Activated CD8-positive, alpha-beta memory T cell treated with anti-CD3 and anti-CD28 coated beads, Interleukin-2, amount 50 U/mL, for 48 hours (primary cell): ENCODE results near the gene MAB21L1.
A peak's percentile ranks its signal among the peaks of the same experiment; 100 is the strongest.

Source experiments
- DNase-seq: peaks from one replicate; pipeline ENCODE4 v3.0.0-alpha.2; 2020

The MAB21L1 gene

DNA sequence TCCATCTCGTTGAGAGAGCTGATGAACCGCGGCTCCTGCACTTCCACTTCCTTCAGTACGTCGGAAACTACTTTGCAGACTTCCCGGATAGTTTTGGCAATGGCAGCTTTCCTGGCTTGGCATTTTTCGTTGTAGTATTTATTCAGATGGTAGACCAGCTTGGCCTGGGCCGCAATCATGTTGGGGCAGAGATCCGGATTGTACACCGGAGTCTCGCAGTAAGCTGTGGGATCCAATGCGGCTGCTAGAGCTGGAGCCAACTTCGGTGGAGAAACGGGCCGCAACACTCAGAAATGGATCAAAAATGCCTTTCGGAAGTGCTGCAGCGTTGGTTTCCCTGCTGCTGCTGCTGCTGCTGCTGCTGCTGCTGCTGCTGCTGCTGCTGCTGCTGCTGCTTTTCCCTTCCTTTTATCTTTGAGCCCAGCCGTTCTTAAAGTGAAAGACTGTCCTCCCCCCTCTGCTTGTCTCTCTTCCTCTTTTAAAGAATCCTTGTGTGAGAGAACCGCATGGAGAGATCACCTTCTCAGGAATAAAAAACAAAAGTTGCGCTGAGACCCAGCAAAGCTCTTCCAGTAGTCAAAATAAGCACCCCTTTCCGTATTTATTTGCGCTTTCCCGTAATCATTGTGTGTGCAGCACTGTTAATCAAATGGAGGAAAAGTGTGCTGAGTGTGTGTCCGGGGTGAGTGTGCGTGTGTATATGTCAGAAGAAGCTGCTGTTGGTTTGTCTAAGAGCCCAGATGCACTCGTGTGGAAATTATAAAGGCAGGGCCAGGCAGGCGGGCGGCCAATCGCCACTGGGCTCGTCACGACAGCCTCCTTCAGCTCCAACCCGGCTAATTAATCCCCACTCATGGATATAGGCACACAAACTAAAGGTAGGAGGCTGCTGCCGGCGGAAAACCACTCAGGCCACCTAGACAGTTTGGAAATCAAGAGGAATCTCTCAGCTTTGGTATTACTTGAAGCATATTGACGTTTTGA lies at the start of gene MAB21L1:
Gene MAB21L1 (minus strand): TSS at position 730 of the 984 bp plus-strand sequence. CDS start 551 bp downstream, at position 179.
- peak; percentile 59 for DNase-seq

- DNase-seq = no peak
Measured at GRCh38 chr13:35524171-35524570, 47.7 kb upstream of the MAB21L1 start.

DNA sequence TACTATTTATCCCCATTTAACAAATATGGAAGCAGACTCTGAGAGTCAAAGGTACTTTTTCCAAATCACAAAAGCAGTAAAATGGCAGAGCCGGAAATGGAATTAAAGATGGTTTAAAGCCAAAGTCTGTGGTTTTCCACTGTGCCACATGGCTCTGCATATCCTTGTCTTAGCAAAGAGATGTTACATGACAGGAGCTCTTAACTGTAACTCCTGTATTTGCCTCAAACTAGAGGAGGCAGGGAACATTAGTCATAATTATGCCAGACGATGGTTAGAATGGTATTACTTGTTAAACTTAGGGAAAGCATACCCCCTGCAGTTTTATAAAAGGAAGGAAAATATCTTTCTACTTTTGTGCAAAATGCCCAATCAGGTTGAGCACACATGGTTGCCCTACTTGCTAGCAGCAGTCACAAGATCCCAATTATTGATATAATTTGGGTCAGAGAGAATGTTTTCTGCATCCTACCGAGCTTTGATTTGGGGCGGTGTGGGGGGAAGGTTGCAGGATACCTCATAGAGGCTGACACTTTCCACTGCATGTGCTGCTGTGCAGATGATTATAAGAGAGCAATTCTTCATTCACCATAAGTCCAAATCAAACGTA lies 42.0 kb upstream of the MAB21L1 start:
- no peak for DNase-seq

- no peak for DNase-seq
Measured at GRCh38 chr13:35514801-35515502, 38.5 kb upstream of the MAB21L1 start.

DNA sequence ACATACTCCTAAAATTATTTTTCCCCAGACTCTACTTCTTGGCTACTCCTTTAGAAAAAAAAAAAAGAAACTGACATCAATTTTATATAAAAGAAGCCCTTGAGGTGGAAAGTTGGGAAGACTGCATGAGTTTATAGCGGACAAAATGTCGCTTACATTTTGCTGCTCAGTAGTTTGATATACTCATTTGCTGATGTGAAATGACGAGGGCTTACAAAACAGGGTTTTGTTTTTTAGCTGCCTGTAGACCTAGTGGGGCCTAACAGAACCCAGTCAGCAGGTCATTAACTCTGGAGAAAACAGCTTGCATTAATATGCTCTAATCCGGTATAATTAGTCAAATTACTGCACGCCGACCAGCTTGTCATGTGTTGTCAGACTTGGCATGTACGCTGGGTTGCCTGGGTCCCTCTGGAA lies 37.6 kb upstream of the MAB21L1 start:
- DNase-seq = no peak

DNA sequence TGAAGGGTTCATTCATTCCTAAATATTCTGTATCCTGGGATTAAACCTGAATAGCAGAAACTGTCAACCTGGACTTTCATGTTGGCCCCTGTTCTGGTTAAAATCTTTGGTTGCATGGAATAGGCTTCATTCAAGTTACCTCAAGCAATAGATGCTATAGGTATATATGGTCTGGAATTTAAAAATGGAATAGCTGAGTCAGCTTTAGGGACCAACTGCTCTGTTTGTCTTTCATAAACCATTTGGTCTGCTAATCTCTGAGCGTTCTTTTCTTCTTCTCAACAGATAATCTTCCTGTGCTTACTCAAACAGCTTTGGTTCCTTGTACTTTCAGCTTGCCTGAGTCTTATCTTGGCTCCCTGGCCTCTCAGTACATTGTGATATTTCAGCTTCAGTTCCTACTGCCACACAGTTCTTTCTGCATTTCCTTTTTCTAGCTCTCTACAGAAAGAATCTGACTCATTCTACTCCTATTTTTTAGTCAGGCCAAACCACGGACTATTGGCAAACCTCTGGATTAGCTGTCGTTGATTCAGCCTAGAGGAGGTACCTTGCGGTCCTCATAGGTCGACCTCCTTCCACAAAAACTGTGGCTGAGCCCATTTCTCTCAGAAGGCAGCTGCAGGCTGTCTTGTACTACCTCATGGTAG lies 35.9 kb upstream of the MAB21L1 start:
- no peak for DNase-seq

DNA sequence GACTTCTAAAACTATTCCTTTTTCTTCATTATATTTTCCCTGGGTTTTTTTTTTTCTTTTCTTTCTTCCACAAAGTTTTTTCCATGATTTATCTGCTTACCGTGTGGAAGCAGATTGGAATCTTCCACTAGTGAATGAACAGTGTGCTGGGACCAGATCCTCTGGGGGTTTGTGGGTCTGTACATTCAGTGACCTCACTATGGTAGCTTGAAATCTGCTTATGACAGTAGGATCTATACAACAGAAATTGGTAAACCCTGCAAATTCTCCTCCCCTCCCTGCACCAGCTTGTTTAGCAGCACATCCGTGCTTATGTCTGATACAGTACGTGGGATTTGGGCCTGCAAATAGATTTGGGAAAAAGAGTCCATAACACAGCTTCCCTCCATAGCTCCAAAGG lies 26.0 kb upstream of the MAB21L1 start:
- DNase-seq = no peak

- no peak for DNase-seq
Measured at GRCh38 chr13:35501661-35502235, 25.3 kb upstream of the MAB21L1 start.

- DNase-seq = no peak
Measured at GRCh38 chr13:35500144-35500543, 23.7 kb upstream of the MAB21L1 start.

DNA sequence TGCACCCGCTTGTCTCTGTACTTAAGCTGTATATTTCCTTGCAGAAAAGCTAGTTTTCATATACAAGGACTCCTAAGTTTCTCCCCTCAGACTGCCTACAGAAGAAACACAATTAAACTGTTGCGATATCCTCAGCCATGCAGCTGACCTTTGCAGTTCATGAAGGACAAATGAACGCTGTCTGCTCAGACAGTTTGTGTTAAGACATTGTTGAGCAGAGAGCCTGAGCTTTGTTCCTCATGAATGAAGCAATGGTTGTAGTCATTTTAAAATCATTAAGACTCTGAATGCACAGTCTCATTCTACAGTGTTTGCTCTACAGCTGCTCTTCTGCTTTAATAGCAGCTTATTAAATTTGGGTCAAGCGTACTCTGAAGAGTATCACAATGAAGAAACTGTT lies 23.2 kb upstream of the MAB21L1 start:
- DNase-seq = no peak

GRCh38 chr13:35499196-35499662 lies 22.7 kb upstream of the MAB21L1 start:
- DNase-seq = no peak

DNA sequence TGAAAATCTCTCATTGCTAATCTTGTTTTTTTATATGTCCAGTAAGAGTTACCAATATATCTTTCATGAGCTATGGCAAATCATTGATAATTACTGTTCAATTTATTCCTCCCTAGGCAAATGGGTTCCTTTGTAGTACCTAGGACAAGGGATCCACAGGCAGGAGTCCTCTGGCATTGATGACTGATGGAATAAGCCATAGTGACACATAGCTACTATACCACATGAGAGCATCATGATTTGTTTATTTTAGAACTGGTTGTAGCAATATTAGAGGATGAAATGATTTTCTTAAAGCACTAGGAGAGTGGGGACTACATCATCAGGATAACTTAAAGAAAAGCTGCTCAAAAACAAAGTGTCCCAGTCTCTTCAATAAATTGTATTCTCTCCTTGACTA lies 21.7 kb upstream of the MAB21L1 start:
- no peak for DNase-seq

- DNase-seq = no peak
Measured at GRCh38 chr13:35496761-35497386, 20.4 kb upstream of the MAB21L1 start.

DNA sequence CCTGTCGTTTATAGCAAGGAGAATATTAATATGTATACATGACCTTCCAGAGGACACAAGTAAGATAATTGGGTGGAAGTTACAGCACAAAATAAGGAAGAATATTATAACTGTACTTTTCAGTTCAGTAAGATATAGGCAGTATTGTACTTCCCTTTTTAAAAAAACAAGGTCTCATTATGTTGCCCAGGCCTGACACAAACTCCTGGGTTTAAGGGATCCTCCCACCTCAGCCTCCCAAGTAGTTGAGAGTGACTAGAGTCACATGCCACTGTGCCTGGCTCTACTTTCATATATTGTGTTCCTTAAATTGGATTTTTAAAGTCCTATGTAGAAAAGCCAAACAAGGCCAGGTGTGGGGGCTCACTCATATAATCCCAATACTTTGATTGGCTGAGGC lies 19.5 kb upstream of the MAB21L1 start:
- DNase-seq = no peak

DNA sequence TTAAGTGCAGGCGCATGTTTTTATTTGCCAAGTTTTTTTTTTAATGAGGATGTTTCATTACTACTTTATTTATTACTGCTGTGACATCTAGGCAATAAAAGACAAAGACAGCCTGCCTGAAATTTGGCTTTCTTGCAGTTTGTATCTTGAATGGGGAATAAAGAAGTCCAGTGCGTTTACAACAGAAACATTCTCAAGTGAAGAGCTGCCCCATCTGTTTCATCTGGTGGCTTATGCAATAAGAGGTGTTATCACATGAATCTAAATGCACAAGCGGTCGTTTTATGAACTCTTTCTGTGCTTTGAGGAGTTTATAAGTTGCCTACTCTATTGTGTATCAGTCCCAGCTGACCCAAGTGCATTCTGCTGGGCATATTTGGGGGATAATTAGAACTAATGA lies 12.6 kb upstream of the MAB21L1 start:
- DNase-seq = no peak

GRCh38 chr13:35485424-35485823 lies 8.9 kb upstream of the MAB21L1 start:
- DNase-seq = no peak

DNA sequence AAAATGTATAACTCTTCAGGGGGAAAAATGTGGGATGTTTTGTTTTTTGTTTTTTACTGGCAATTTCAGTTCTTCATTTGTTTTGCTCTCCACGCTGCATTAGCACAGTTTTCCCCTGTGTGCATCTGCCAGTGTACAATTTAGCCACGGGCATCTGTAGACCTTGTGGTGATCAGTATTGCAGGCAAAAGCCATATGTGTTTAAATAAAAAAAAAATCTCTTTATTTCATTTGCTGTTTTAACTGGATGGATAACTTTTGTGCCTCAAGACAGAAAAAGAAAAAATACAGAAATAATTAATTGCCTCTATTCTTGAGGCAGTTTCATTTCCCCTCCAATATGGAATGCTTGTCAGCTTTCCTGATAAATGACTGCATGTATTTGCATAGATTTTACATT lies 7.9 kb upstream of the MAB21L1 start:
- no peak for DNase-seq

DNA sequence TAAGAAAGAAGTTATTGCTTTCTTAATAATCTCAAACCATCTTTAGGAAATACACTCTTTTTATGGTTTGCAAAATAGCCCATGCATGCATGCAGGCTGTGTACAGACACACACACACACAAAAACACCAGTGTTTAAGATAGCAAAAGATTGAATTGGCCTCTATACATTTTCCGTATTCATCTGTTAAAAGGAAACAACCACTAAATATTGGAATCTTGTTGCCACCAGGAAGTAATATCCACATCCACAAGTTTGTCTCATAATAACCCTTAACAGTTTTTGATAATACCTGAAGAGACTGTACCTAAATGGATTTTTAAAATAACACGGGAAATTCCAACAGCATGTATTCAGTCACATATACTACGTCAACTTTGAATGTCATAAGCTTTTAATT lies 7.3 kb upstream of the MAB21L1 start:
- no peak for DNase-seq

- no peak for DNase-seq
Measured at GRCh38 chr13:35482527-35482926, 6.0 kb upstream of the MAB21L1 start.

GRCh38 chr13:35481777-35482176 lies 5.3 kb upstream of the MAB21L1 start:
- no peak for DNase-seq

- DNase-seq = no peak
Measured at GRCh38 chr13:35480346-35480745, 3.9 kb upstream of the MAB21L1 start.

GRCh38 chr13:35479706-35480105 lies 3.2 kb upstream of the MAB21L1 start:
- no peak for DNase-seq
